Measurements from ENCODE around the gene GDPGP1. TPM values are rescaled to one million over a fixed set of nuclear protein-coding genes. Genes with fewer than 3 reads are reported as not detected.

The GDPGP1 gene
- total RNA-seq, 1 donor from 2014 or later, result 6.5 TPM

Other genes with a start within 250 kb of the GDPGP1 start
- gene ZNF710, start 232.9 kb upstream of the GDPGP1 start, total RNA-seq, result 27.9 TPM
- gene IDH2, start 131.7 kb upstream of the GDPGP1 start, total RNA-seq, result 114 TPM
- 216 TPM for gene SEMA4B, start 32.9 kb upstream of the GDPGP1 start, total RNA-seq
- 118 TPM for gene CIB1, start 268 bp upstream of the GDPGP1 start, total RNA-seq
- not detected for gene TTLL13, start 15.3 kb downstream of the GDPGP1 start, total RNA-seq
- 41.0 TPM for gene NGRN, start 31.5 kb downstream of the GDPGP1 start, total RNA-seq
- gene ZNF774, start 118.1 kb downstream of the GDPGP1 start, total RNA-seq, result 2.4 TPM
- gene IQGAP1, start 154.0 kb downstream of the GDPGP1 start, total RNA-seq, result 157 TPM

Measured in esophagus mucosa (tissue), 1 donor.